T-helper 2 cell (primary cell): ENCODE measurements around the gene TASP1.

Experiments used
- DNase-seq, 5 experiments: peaks; one replicate each; pipeline versions ENCODE4 v3.0.0 to v3.0.0-alpha.2; 2012 to 2022

Gene TASP1

DNA sequence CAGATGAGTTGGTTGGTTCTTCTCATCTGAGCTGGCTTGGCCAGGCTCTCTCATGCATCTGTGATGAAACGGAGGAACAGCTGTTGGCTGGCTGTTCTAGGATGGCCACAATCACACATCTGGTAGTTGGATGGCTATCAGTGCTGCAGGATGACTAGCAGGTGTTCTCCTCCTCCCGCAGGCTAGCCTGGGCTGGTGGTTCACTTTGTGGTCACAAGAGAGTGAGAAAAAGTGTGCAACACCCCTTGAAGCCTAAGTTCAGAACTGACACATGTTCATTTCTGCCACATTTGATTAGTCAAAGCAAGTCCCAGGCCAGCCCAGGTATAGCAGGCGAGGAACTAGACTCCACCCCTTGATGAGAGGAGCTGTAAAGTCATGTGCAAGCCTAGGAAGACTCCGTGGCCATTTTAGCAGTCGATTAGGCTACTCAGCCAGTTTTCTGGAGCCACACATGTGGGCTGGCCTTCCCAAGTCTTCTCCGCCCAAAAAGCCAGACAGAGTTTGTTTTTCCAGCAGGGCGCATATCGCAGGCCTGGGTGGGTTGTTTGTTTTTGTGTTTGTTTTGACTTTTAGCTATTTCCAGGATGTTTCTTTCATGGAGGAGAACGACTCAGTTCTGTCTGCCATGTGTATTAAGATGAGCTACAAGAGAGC, 296.9 kb downstream of the TASP1 start:
- peak in 1 of 5 experiments; percentile 10 for DNase-seq

DNA sequence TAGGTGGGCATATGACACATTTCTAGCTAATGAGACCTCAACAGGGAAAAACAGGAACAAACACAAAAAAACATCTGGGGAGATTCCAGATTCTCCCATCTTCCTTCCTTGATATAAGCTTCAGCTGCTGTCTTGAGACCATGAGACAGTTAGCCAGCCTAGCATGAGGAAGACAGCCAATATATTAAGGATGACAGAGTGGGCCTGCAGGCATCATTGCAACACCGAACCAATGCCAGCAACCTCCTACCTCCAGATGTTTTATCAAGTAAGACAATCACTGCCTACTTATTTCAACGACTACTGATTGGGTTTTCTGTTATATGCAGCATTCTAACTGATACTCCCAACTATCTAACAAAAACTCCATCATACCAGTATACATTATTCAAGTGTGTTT, 298.6 kb downstream of the TASP1 start:
- DNase-seq = no peak
